ENCODE measurements around the gene SPECC1L. TPM values are rescaled to one million over a fixed set of nuclear protein-coding genes. Genes with fewer than 3 reads are reported as not detected.
"Not testable (repeated sequence)": the region's sequence is repeated elsewhere in the genome, so short reads cannot be mapped to it uniquely, and the experiment has no call there.

SPECC1L gene
- total RNA-seq, 1 donor from 2014 or later: 173 TPM

DNA sequence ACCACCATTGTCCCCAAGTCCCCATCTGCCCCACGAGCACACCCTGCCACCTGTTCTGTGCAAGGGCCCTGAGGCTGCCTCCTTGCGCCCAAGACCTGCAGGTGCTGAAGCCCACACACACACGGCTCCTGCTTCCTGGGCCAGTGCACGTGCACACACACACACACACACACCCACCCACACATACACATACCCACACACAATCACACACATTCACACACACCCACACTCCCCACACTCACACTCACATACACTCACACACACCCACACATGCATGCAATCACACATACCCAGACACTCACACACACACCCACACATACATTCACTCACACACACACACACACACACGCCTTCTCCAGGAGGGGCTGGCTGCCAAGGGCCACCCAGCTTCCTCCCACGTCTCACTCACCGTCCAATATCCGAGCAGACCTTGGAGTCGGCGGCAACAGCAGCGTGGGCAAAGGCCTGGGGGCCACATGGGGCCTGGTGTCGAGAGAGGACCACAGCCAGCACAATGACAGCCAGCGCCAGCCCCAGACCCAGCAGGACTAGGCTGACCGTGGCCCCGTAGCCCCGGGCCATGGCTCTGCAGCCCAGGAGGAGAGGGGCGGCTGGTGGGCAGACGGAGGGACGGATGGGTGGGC is 26.4 kb upstream of the SPECC1L start:
- DNase-seq: peak; percentile 60
- Mint-ChIP-seq H3K36me3 (ENCODE audit: unreplicated experiment) (peaks cover 5% of the 10 kb centered on the region), H3K4me1 (ENCODE audit: low read depth, unreplicated experiment) (peaks cover 13% of the 10 kb centered on the region), H3K9me3 (ENCODE audit: unreplicated experiment) (peaks cover 15% of the 10 kb centered on the region), H3K4me3 (ENCODE audit: unreplicated experiment) (peak overlapping the region; percentile 81), H3K27ac (ENCODE audit: unreplicated experiment) (peak overlapping the region; percentile 100), H3K27me3 (ENCODE audit: unreplicated experiment) (peaks cover 22% of the 10 kb centered on the region)
- TF ChIP-seq, protein P1, sequence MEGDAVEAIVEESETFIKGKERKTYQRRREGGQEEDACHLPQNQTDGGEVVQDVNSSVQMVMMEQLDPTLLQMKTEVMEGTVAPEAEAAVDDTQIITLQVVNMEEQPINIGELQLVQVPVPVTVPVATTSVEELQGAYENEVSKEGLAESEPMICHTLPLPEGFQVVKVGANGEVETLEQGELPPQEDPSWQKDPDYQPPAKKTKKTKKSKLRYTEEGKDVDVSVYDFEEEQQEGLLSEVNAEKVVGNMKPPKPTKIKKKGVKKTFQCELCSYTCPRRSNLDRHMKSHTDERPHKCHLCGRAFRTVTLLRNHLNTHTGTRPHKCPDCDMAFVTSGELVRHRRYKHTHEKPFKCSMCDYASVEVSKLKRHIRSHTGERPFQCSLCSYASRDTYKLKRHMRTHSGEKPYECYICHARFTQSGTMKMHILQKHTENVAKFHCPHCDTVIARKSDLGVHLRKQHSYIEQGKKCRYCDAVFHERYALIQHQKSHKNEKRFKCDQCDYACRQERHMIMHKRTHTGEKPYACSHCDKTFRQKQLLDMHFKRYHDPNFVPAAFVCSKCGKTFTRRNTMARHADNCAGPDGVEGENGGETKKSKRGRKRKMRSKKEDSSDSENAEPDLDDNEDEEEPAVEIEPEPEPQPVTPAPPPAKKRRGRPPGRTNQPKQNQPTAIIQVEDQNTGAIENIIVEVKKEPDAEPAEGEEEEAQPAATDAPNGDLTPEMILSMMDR (IDR thresholded peaks at IDR 0.05; ENCODE audit: partially characterized antibody, unreplicated experiment): no peak

DNA sequence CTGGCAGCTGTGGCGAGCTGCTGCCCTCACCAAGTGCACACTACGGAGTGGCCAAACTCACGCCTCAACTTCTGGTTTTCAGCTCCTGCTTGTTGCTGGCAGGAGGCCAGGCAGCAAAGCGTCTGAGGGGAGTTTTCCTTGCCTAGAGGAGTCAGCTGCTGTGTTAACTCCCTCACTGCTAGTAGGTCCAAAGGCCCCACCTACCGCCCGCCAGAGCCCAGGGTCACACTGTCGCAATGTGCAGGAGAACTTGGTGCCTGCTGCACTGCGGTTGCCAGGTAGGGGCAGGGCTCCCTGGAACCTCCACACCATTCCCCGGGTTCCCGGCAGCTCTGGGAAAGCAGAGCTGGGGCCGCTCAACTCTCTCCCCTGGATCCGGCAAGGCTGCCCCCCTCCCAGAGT is 25.6 kb upstream of the SPECC1L start, which contains the start of gene GGT5:
GGT5 (minus strand) TSS at position 53 of the 402 bp plus-strand sequence. CDS start 357 bp downstream, outside the sequence.
- H3K27me3 Mint-ChIP-seq (ENCODE audit: unreplicated experiment): peaks cover 22% of the 10 kb centered on the region
- peak within 1 kb of the TSS; percentile 100 for H3K27ac Mint-ChIP-seq (ENCODE audit: unreplicated experiment)
- DNase-seq: peak; percentile 28
- H3K9me3 Mint-ChIP-seq (ENCODE audit: unreplicated experiment): peaks cover 15% of the 10 kb centered on the region
- peak within 1 kb of the TSS; percentile 81 for H3K4me3 Mint-ChIP-seq (ENCODE audit: unreplicated experiment)
- H3K36me3 Mint-ChIP-seq (ENCODE audit: unreplicated experiment): not testable (repeated sequence)
- peaks cover 13% of the 10 kb centered on the region for H3K4me1 Mint-ChIP-seq (ENCODE audit: low read depth, unreplicated experiment)

DNA sequence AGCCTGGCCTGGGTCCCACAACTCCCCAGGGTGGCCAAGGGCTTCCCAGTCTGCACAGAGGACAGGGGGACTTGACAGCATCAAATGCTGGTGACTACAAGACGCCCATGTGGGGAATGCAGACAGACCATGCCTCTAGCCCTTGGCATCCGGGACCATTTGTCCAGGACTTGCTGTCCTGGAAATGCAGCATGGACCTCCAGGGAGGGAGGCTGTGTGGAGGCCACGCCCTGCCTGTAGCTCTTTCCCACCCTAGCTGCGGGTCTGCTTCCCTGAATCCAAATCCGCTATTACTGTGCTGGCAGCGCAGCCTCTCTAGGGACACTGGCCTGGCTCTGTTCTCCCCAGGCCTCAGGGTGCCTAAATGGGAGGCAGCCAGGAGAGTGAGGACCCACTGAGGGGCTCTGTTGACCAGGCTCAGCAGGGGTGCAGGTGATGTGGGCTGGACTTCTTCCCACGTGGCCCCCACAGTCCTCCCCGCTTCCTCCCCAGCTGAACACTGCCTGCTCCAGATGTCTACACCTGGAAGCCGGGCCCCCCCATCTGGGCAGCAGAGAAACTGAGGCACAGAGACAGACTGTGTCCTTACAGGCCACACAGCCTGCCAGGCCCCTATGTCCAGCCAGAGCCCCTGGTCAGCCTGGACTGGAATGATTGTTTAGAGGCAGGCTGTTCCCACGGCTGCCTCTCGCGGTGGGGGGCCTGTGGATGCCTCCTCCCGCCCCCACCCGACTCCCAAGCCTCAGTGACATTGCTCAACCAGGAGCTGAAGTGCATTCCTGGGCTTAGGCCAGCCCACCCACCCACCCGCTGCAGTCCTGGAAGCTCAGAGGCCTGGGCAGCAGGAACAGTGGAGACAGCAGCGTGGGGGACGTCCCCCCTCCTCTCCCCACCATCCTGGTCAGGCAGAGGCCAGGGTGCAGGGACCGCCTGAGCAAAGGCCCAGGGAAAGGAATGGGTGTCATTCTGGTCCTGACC is 24.8 kb upstream of the SPECC1L start:
- peaks cover 13% of the 10 kb centered on the region for H3K4me1 Mint-ChIP-seq (ENCODE audit: low read depth, unreplicated experiment)
- peak overlapping the region; percentile 38 for H3K4me3 Mint-ChIP-seq (ENCODE audit: unreplicated experiment)
- H3K36me3 Mint-ChIP-seq (ENCODE audit: unreplicated experiment): not testable (repeated sequence)
- H3K27ac Mint-ChIP-seq (ENCODE audit: unreplicated experiment): peak overlapping the region; percentile 100
- peaks cover 15% of the 10 kb centered on the region for H3K9me3 Mint-ChIP-seq (ENCODE audit: unreplicated experiment)
- H3K27me3 Mint-ChIP-seq (ENCODE audit: unreplicated experiment): peaks cover 22% of the 10 kb centered on the region
- peak; percentile 60 for DNase-seq

DNA sequence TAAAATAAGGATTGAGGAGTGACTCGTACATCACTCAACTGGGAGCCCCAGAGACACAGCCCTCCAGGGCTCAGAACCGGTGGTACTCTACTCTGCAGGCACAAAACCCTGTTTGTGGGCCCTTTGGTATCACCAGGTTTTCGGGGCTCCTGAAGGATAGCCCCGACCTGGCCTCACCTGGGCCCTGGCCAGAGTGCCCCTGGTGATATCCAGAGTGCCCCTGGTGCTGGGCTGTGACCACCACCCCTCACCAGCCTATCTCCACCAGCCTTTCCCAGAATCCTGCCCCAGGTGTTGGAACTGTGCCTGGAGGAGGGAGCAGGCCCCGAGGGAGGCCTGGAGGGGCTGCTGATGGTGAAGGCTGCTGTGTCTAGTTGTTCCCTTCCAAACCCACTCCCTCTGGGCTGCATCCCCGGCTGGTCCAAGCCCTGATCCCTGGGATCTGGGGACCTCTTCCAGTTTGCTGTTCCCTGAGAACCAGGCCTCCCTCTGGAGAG is 23.6 kb upstream of the SPECC1L start:
- peaks cover 13% of the 10 kb centered on the region for H3K4me1 Mint-ChIP-seq (ENCODE audit: low read depth, unreplicated experiment)
- H3K36me3 Mint-ChIP-seq (ENCODE audit: unreplicated experiment): peaks cover 5% of the 10 kb centered on the region
- peaks cover 15% of the 10 kb centered on the region for H3K9me3 Mint-ChIP-seq (ENCODE audit: unreplicated experiment)
- H3K4me3 Mint-ChIP-seq (ENCODE audit: unreplicated experiment): no peak overlapping the region
- H3K27ac Mint-ChIP-seq (ENCODE audit: unreplicated experiment): peak overlapping the region; percentile 52
- TF ChIP-seq, protein P1 (IDR thresholded peaks at IDR 0.05; ENCODE audit: partially characterized antibody, unreplicated experiment): no peak
- no peak for DNase-seq
- H3K27me3 Mint-ChIP-seq (ENCODE audit: unreplicated experiment): peaks cover 22% of the 10 kb centered on the region

DNA sequence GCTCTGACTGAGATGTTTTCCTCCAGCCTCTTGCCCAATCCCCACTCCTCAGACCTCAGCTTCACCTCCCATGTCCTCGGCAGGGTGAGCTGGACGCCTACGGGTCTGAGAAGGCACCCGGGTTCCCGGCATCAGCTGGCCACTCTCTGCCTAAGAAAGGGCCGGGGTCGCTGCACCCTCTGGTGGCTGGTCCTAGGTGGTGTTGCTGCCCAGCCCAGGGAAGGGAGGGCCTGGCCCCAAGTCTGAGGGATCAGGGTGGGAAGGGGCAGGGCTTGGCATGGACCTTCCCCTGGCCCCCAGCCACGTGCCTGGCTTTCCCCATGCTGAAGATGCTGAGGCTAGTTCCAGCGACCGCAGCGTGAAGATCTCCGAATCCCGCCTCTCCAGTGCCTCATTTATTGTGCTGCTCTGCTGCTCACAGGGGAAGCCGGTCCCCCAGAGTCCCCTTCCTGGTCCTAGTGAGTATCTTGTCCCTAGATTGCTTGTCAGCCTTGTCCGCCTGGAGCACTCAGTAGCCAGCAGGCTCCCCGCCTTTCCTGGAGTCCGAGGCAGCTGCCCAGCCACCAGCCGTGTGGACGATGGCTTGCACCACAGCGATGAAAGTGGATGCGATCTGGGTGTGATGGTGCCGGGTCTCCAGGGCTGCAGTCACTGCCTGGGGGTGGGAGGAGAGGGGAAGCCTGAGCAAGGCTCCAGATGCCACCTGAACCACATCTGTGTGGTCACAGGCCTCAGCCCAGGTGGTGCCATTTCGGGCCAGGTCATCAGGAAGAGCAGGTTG is 22.9 kb upstream of the SPECC1L start:
- Mint-ChIP-seq H3K9me3 (ENCODE audit: unreplicated experiment) (peaks cover 15% of the 10 kb centered on the region), H3K4me1 (ENCODE audit: low read depth, unreplicated experiment) (peaks cover 13% of the 10 kb centered on the region), H3K27me3 (ENCODE audit: unreplicated experiment) (peaks cover 18% of the 10 kb centered on the region), H3K4me3 (ENCODE audit: unreplicated experiment) (peak overlapping the region; percentile 11), H3K27ac (ENCODE audit: unreplicated experiment) (peak overlapping the region; percentile 52), H3K36me3 (ENCODE audit: unreplicated experiment) (peaks cover 5% of the 10 kb centered on the region)
- TF ChIP-seq, protein P1 (IDR thresholded peaks at IDR 0.05; ENCODE audit: partially characterized antibody, unreplicated experiment): peak; percentile 78
- DNase-seq: peak; percentile 87

DNA sequence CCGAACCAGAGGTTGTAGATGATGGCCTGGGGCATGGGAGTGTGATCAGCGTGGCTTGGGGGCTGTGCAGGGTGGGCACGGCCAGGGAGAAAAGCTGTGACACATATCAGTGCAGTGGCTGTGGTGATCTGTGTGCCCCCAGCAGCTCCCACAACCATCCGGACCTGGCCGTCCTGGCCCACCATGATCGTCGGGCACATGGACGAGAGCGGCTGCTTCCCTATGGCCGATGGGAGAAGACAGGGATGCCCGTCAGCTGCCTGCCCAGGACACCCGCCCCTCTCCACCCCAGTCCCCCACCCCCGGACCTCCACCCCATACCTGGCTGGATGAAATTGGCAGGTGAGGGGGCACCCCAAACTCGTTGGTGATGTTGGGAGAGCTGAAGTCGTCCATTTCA is 22.0 kb upstream of the SPECC1L start:
- H3K36me3 Mint-ChIP-seq (ENCODE audit: unreplicated experiment); H3K4me3 Mint-ChIP-seq (ENCODE audit: unreplicated experiment): not testable (repeated sequence)
- H3K27me3 Mint-ChIP-seq (ENCODE audit: unreplicated experiment): peaks cover 15% of the 10 kb centered on the region

DNA sequence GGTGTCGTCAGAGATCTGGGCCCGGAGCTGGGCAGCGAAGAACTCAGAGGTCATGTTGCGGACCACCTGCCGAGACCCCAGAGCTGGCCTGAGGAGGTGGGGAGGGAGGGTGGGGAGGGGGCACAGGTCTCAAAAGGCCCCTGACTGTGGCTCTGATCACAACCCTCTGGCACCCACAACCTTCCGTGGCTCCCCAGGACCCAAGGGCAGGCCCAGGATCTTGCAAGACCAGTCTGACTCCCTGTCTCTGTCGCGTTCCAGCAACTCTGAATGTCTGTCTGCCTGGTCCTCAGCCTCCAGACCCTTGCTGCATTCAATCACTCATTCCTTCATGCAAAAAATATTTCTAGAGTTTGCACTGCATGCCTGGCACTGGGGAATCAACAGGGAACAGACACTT is 21.2 kb upstream of the SPECC1L start:
- not testable (repeated sequence) for DNase-seq; H3K9me3 Mint-ChIP-seq (ENCODE audit: unreplicated experiment); H3K4me3 Mint-ChIP-seq (ENCODE audit: unreplicated experiment); H3K36me3 Mint-ChIP-seq (ENCODE audit: unreplicated experiment); H3K4me1 Mint-ChIP-seq (ENCODE audit: low read depth, unreplicated experiment); H3K27ac Mint-ChIP-seq (ENCODE audit: unreplicated experiment)
- peaks cover 11% of the 10 kb centered on the region for H3K27me3 Mint-ChIP-seq (ENCODE audit: unreplicated experiment)

More for the DNA sequence above, 22.0 kb upstream of the SPECC1L start:
- H3K4me1 Mint-ChIP-seq (ENCODE audit: low read depth, unreplicated experiment); H3K27ac Mint-ChIP-seq (ENCODE audit: unreplicated experiment); DNase-seq: not testable (repeated sequence)
- peaks cover 15% of the 10 kb centered on the region for H3K9me3 Mint-ChIP-seq (ENCODE audit: unreplicated experiment)

DNA sequence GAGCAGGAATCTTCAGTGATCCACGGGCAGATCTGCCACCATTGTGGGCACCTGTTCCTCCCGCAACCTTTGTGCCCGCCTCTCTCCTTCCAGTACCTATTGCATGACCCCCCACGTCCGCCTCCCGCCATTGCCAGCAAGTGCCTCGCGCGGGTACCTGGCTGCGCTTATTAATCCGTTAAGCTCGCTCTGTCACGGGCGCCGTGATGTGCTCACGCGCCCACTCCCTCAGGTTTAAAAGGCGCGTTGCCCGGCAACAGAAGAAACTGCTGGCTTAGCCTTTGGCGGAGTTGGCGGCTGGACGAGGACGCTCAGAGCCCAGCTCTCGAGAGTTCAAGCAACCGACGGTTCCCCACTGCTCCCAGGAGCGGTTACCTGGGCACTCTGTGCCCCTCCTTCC is 19.3 kb upstream of the SPECC1L start:
- H3K27ac Mint-ChIP-seq (ENCODE audit: unreplicated experiment); DNase-seq; H3K4me3 Mint-ChIP-seq (ENCODE audit: unreplicated experiment); H3K27me3 Mint-ChIP-seq (ENCODE audit: unreplicated experiment); H3K9me3 Mint-ChIP-seq (ENCODE audit: unreplicated experiment); H3K36me3 Mint-ChIP-seq (ENCODE audit: unreplicated experiment); H3K4me1 Mint-ChIP-seq (ENCODE audit: low read depth, unreplicated experiment): not testable (repeated sequence)

Measured in glutamatergic neuron (in vitro differentiated cells).